HepG2 (cell line): ENCODE results near the gene PHF8. TPM values are rescaled to one million over a fixed set of nuclear protein-coding genes. Genes with fewer than 3 reads are reported as not detected.

Source experiments
- AHDC1 ChIP-seq: sonication (generic); formaldehyde crosslinking; IDR thresholded peaks from 2 replicates; pipeline ENCODE4 v1.5.1; 2020; ENCODE audit warnings: mild to moderate bottlenecking, missing genetic modification reagents, borderline replicate concordance
- CTCF ChIP-seq: sonication (generic); formaldehyde crosslinking; IDR thresholded peaks from 2 replicates; pipeline ENCODE4 v1.5.0; 2020; ENCODE audit warnings: mild to moderate bottlenecking, missing genetic modification reagents, moderate library complexity
- EED ChIP-seq: sonication (generic); formaldehyde crosslinking; IDR thresholded peaks from 2 replicates; pipeline ENCODE4 v1.5.0; 2020; ENCODE audit warnings: mild to moderate bottlenecking, missing genetic modification reagents
- FOXJ3 ChIP-seq: sonication (generic); formaldehyde crosslinking; IDR thresholded peaks from 2 replicates; pipeline ENCODE4 v1.4.0; 2020; ENCODE audit warnings: missing genetic modification reagents, mild to moderate bottlenecking, borderline replicate concordance
- HDAC1 ChIP-seq: sonication (generic); formaldehyde crosslinking; IDR thresholded peaks from 2 replicates; pipeline ENCODE4 v1.5.1; 2020; ENCODE audit warnings: mild to moderate bottlenecking, missing genetic modification reagents
- HOXA7 ChIP-seq: sonication (generic); formaldehyde crosslinking; IDR thresholded peaks from 2 replicates; pipeline ENCODE4 v1.8.1; 2022; ENCODE audit warnings: mild to moderate bottlenecking, missing genetic modification reagents, moderate library complexity
- KDM5A ChIP-seq: fragments of 200-600 bp; sonication (generic); IDR thresholded peaks from 2 replicates; pipeline ENCODE4 v1.7.0; 2018; ENCODE audit warnings: antibody characterized with exemption, mild to moderate bottlenecking, low read length, borderline replicate concordance
- NFIB ChIP-seq: sonication (generic); formaldehyde crosslinking; IDR thresholded peaks from 2 replicates; pipeline ENCODE4 v1.9.0; 2021; ENCODE audit warnings: missing genetic modification reagents, mild to moderate bottlenecking, borderline replicate concordance
- PHF21A ChIP-seq: sonication (generic); formaldehyde crosslinking; IDR thresholded peaks from 2 replicates; pipeline ENCODE4 v1.5.0; 2020; ENCODE audit warnings: mild to moderate bottlenecking, missing genetic modification reagents
- POLR2A ChIP-seq, 2 experiments: IDR thresholded peaks; 2 replicates each; pipeline ENCODE4 v1.6.1; 2011; ENCODE audit warnings: low read depth in 2 of 2, low read length in 2 of 2, mild to moderate bottlenecking in 1 of 2, moderate library complexity in 1 of 2; ENCODE audit not compliant: insufficient read depth in 1 of 2
- RAD51 ChIP-seq: fragments of 450-650 bp; IDR thresholded peaks from 2 replicates; pipeline ENCODE4 v1.6.1; 2016; ENCODE audit warnings: borderline replicate concordance
- SMARCC2 ChIP-seq: fragments of 450-650 bp; IDR thresholded peaks from 2 replicates; pipeline ENCODE4 v1.6.1; 2017; ENCODE audit warnings: antibody characterized with exemption, mild to moderate bottlenecking
- ZBTB46 ChIP-seq: sonication (generic); formaldehyde crosslinking; IDR thresholded peaks from 2 replicates; pipeline ENCODE4 v1.4.0; 2020; ENCODE audit warnings: mild to moderate bottlenecking, missing genetic modification reagents, borderline replicate concordance
- ZC3H13 ChIP-seq: sonication (generic); formaldehyde crosslinking; IDR thresholded peaks from 2 replicates; pipeline ENCODE4 v1.8.1; 2023; ENCODE audit warnings: mild to moderate bottlenecking, missing genetic modification reagents, moderate library complexity
- ZNF275 ChIP-seq: sonication (generic); formaldehyde crosslinking; IDR thresholded peaks from 2 replicates; pipeline ENCODE4 v1.8.0; 2022; ENCODE audit warnings: missing genetic modification reagents, mild to moderate bottlenecking, inconsistent platforms, borderline replicate concordance
- ZNF670 ChIP-seq: sonication (generic); formaldehyde crosslinking; IDR thresholded peaks from 2 replicates; pipeline ENCODE4 v1.8.0; 2022; ENCODE audit warnings: mild to moderate bottlenecking, missing genetic modification reagents, borderline replicate concordance
- ZNF768 ChIP-seq: sonication (generic); formaldehyde crosslinking; IDR thresholded peaks from 2 replicates; pipeline ENCODE4 v1.4.0; 2020; ENCODE audit warnings: missing genetic modification reagents
- polyA plus RNA-seq, 8 experiments: library from polyadenylated mRNA; depleted of rRNA in 3 of 8; stranded (reverse) in 7 of 8; unstranded in 1 of 8; fragments of >200 nt; fragmentation: Illumina TruSeq in 4 of 8; extraction: Trizol in 4 of 8; gene quantifications; 2 replicates each; pipeline versions ENCODE4 v1.2.1 to v1.2.3, GENCODE V29; 2011 to 2016; ENCODE audit warnings: low read depth in 4 of 8, missing spikeins in 1 of 8, mixed read lengths in 1 of 8; ENCODE audit not compliant: insufficient read depth in 1 of 8
- total RNA-seq, 5 experiments: library from RNA; depleted of rRNA; stranded (reverse); fragments of >200 nt; fragmentation: Illumina TruSeq; extraction: Trizol; gene quantifications; 2 replicates each; pipeline ENCODE4 v1.2.3, GENCODE V29; 2016; ENCODE audit warnings: low read depth in 1 of 5
- TF ChIP-seq, protein P1 (sequence below): sonication (generic); formaldehyde crosslinking; IDR thresholded peaks from 2 replicates; pipeline ENCODE4 v1.5.0; 2020; ENCODE audit warnings: missing genetic modification reagents

Gene PHF8
- total and polyA plus RNA-seq, 2 of the 13 experiments (the other 11 are each of a cell fraction or from before 2014, with no cell fraction given): 15.5 to 19.1 TPM

- TF ChIP-seq, protein P1, sequence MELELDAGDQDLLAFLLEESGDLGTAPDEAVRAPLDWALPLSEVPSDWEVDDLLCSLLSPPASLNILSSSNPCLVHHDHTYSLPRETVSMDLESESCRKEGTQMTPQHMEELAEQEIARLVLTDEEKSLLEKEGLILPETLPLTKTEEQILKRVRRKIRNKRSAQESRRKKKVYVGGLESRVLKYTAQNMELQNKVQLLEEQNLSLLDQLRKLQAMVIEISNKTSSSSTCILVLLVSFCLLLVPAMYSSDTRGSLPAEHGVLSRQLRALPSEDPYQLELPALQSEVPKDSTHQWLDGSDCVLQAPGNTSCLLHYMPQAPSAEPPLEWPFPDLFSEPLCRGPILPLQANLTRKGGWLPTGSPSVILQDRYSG: no peak
- TF ChIP-seq AHDC1 (CRISPR knock-in tag) (0 out of 2 replicates have a peak, but pooled peaks have one; percentile 32), CTCF (0 out of 2 replicates have a peak, but pooled peaks have one; percentile 1), HDAC1 (CRISPR knock-in tag) (peak; percentile 48; the same call in 1 of the 2 replicates), KDM5A (peak; percentile 18; the same call in 1 of the 2 replicates), ZNF275 (CRISPR knock-in tag) (no peak), ZBTB46 (no peak), ZNF768 (CRISPR knock-in tag) (0 out of 2 replicates have a peak, but pooled peaks have one; percentile 26), SMARCC2 (no peak), RAD51 (no peak), NFIB (CRISPR knock-in tag) (no peak), EED (no peak), FOXJ3 (no peak), ZNF670 (CRISPR knock-in tag) (0 out of 2 replicates have a peak, but pooled peaks have one; percentile 6), HOXA7 (CRISPR knock-in tag) (no peak), POLR2A (IDR thresholded peaks at IDR 0.05; ENCODE audit: insufficient read depth in 1 of 2, low read depth in 2 of 2, low read length in 2 of 2) (peak in 1 of 2 experiments; percentile 44; a peak in 1 of 4 replicates), ZC3H13 (CRISPR knock-in tag) (no peak), PHF21A (CRISPR knock-in tag) (no peak)
- TF ChIP-seq, all 625 proteins: peak for 16
Measured at GRCh38 chrX:54043541-54044125, 640 bp downstream of the PHF8 start (continued).
